GM18520 (cell line): ENCODE measurements around the gene ARHGAP24.
"Not testable (repeated sequence)": the region's sequence is repeated elsewhere in the genome, so short reads cannot be mapped to it uniquely, and the experiment has no call there.

Experiments used
- ATAC-seq: cut with Tn5 transposase; IDR thresholded peaks from one replicate; pipeline ENCODE4 v1.9.1; 2021; ENCODE audit not compliant: unreplicated experiment

Gene ARHGAP24

DNA sequence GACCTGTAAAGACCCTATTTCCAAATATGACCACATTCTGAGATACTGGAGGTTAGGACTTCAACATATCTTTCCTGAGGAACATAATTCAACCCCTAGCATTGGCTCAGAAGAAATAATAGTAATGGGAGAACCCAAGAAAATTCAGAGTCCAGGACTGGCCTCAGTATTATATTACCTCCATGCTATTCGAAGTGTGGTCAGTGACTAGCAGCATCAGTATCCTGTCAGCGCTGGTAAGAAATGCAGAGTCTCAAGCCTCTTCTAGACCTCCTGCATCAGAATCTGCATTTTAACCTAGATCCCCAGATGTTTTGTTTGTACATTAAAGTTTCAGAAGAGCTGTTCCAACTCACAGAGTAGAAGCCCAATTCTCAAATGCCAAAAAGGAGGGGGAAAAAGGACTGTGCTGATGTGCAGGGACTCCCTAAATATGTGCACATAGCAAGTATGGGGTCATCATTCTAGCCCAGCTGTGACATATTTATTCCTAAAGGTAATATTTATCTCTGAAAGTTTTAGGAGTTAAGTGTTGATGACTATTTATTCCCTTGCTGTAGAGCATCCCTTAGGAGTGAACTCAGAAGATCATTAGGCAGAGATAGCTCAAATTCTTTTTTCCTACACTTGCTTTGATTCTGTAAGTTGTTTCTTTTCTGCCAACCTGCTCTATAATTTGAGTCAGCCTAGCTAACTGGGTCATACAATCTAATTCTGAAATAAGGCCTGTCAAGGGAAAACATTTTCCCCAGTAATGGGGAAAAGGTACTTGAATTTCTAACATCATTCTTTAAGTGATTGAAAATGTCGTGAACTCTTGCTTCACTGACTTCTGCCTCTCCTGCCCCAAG lies 361.9 kb downstream of the ARHGAP24 start:
- ATAC-seq = no peak

GRCh38 chr4:85837439-85837733 lies 362.4 kb downstream of the ARHGAP24 start:
- ATAC-seq = no peak

GRCh38 chr4:85839981-85840451 lies 365.1 kb downstream of the ARHGAP24 start:
- ATAC-seq = not testable (repeated sequence)

DNA sequence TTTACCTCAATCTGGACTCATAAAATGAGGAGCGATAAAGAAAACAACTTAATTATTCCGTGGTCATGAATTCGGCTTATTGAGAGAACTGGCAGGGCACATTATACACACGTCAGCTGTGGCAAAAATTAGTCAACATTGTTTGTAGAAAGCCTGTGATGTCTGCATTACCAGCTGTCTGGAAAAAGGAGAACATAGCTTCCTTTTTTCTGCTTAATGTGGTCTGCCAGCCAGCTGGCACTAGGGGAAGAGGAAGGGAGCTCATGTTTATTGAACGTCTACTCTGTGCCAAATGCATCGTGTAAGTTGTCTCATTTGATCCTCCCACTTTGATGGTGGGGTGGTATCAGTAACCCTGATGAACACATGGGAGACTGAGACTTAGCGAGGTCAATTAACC lies 367.6 kb downstream of the ARHGAP24 start:
- ATAC-seq = no peak

DNA sequence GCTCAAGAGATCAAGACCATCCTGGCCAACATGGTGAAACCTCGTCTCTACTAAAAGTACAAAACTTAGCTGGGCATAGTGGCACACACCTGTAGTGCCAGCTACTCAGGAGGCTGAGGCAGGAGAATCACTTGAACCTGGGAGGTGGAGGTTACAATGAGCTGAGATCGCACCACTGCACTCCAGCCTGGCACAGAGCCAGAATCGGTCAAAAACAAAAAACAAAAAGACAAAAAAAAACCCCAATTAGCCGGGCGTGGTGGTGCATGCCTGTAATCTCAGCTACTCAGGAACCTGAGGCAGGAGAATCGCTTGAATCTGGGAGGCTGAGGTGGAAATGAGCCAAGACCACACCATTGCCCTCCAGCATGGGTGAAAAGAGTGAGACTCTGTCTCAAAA lies 378.8 kb downstream of the ARHGAP24 start:
- not testable (repeated sequence) for ATAC-seq

GRCh38 chr4:85854546-85854945 lies 379.6 kb downstream of the ARHGAP24 start:
- no peak for ATAC-seq

DNA sequence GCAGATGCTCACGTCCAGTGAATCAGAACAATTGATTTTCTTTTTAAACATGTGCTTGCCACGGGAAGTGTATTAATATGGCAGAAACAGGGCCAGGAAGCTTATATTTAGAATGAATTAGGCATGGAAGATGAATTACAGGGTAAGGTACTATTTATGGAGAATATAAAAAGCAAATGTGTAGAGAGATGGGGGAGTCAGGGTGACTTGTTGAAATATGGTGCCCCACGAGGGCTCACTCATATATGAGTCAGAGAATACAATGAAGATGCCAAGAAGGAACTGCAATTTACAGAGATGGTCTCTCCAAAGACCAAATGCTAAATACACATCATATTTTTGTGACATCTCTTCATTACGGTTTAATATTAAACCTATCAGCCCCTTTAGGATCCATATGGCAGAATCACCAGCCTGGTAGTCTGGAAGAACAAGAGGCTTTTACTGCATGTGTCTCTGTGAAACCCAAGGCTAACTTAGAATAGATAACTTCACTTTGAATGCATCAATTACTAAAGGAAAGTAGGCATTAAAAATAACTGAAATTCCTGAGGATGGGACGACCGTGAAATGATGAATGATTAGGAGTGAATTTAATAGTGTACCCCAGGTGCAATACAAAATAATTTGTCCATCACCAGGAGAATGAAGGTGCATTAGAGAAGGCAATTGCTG lies 385.3 kb downstream of the ARHGAP24 start:
- no peak for ATAC-seq

DNA sequence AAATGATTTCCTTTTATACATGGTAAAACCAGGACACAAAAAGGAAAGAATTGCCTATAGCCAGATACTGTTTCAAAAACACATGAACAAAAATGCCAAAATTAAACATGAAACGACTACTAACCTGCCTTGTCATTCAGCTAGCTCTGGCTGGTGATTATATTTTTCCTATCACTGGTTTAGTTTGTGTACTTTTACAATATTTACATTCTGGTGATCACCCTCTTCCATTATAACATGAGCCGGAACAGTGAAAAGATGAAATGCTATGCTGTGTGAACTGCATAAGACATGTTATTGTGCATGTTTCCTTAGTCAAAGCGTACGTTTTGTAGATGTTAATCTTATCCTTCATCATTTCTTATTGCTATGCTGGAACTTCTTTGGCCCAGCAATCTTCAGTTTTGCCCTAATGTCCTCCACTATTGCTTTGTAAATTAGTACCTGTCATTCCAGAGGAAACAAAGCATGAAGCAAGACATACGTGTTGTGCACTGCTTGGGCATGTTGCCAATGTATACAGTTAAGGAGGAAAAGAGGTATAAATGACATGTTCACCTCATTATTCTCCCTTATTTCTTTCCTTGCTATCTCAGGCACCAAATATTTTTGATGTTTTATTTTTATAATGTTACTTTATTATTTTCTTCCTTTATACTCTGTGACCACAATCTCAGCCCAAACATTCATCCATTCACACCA lies 386.3 kb downstream of the ARHGAP24 start:
- ATAC-seq = no peak

DNA sequence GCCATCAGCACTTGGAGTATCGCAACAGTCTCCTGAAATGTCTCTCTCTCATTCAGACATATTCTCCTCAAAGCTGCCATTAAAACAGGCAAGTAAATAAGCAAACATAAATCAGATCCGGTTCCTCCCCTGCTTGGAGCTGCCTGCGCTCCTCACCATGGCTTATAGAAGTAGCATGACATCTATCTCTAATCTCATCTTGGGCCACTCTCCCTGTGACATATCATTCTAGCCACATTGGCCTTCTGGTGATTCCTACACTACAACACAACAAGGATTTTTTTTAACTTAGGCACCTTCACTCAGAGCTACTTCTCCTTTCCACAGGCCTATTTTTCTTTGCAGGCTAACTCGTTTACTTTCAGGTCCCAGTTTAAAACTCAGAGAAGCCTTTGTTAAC lies 387.9 kb downstream of the ARHGAP24 start:
- no peak for ATAC-seq

- no peak for ATAC-seq
Measured at GRCh38 chr4:85864259-85865205, 389.6 kb downstream of the ARHGAP24 start.

DNA sequence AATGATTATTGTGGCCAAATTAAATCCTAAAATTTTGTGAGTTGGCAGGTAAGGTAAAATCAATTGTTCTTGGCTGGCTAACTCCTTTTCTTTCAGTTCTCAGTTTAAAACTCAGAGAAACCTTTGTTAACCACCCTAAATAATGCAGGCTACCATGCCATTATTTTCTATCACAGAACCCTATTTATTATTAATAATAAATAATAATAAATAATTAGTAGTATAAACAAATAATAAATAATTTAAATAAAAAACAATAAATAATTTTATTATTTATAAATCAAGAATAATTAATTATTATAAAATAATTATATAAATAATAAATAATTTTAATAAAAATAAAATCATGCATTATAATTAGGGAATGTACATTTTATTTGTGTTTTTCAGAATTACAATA lies 390.3 kb downstream of the ARHGAP24 start:
- no peak for ATAC-seq

DNA sequence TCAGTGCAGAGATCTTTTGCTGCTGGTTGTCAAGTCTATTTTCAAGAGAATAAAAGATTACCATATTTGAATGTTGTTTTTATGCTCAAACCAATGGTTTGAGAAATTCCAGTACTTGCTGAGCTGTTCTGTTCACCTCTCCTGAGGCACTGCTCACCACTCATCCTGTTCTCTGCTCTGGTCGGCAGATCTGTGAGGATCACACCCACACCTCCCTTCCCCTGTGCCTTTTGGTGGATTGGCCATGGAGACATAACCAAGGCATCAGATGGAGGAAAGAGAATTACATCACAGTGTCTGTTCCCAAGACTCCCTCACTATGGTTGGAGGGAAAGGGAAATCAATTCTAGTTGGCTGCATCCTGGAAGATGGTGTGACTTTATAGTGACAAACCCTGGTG lies 391.6 kb downstream of the ARHGAP24 start:
- ATAC-seq = no peak

DNA sequence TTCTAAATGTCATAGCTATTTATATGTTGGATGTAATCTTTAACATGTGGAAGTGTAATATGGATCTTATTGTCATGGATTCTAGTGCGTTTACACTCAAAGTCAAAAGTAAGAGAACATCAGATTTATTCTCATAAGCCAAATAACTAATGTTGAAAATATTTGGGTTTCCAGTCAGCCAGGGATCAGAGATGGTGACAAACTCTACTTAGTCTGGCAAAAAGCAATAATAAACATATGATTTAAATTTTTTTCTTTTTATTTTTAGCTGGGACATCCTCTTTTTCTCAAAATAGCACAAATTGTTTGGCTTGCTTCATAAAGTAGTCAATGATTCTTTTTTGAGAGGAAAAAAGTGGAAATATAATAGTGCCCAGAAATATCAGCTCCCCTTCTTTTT lies 392.3 kb downstream of the ARHGAP24 start:
- ATAC-seq = no peak

DNA sequence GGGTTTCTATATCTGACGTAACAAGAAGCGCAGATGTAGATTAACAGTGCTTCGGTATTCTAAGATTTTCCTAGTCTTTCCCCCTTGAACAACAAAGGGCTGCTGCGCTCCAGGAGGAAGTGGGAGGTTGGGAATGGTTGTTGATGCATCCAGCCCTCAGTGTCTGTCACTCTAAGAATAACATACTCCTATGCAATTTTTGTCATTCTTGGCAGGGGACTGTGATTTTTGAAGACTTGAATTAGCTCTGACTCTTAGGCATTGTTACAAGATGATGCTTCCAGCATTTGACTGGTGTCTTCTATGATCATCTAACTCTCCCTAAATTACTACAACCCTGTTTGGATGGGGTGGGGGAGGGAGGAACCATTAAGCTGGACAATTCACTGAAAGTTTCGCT lies 394.2 kb downstream of the ARHGAP24 start:
- no peak for ATAC-seq

DNA sequence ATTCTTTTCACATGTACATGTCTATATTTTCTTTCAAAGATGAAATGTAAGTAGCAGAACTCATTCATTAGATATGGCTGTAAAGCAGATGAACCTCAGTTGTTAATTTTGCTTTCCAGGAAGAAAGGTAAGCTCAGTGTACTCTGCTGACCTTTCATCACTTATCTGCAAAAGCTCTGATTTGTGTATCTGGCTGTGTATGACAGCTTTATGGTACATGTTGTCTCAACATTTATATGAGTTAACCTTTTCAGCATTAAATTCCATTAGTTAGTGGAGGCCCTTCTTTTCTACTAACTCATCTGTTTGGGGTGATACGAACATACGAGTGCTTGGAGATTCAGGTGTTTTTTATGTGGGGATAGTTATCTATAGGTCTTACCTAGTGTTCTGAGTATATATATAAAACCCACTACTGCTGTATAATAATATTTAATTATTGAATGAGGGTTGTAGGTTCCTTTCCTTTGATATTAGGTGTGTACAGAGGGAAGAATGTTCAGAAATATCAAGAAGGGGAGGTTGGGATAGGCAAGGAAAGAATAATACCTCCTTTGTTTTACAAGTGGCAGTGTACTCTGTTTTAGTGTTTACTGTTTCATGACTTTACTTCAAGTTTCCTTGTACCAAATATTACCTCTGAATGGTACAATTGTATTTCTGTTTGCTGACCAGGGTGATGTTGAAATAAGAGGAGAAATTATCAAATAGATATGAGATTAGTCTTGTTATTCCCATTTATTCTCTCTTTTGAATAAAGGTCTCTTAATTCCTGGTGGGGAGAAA lies 395.5 kb downstream of the ARHGAP24 start:
- ATAC-seq = no peak

GRCh38 chr4:85873566-85873965 lies 398.6 kb downstream of the ARHGAP24 start:
- no peak for ATAC-seq

DNA sequence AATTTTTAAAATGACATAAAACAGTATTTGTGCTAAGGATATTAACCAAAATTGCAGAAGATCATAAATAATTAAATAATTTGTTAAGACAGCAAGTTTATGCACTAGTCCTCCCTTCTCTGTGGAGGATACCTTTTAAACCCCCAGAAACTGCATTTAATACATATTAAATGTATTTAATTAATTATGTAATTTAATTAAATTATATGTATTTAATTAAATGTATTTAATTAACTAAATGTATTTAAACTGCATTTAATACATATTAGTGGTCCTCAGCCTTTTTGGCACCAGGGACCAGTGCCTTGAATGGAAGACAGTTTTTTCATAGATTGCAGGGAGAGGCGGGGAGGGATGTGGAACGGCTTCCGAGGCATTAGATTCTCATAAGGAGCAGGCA lies 404.6 kb downstream of the ARHGAP24 start:
- no peak for ATAC-seq

DNA sequence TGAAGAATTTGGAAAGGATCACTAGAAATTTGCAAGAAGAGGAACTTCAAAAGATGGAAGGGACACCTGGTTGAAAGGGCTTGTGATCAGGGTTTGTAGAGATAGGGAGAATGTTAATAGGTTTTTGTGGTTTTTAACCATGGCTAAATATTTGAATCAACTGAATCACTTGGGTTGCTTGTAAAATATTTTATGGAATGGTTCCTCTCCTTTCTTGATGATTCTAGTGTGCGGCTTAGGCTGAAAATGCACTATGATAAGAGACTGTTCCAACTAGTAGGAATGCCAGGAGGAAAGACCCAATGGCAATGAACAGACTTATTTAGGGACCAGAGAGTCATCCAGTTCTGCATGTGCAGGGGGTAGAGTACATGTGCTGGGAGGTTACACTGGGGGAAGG lies 408.2 kb downstream of the ARHGAP24 start:
- no peak for ATAC-seq

DNA sequence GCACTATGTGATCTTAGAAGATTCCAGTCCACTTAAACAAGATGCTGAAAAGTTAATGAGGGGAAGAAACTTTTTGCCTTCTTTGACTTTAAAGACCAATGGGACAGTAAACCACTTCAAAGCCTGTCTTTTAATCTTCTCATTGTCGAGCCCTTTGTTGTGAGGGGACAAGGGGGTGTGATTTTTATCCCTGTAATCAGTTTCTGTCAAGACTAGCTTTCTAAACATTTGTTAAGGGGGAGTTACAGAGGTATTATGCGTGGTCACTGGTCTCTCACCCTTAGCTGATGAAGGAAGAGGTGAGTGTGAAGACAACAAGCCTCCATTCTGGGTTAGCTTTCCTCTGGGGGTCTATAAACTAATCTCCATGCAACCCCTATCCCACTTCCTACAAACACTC lies 409.3 kb downstream of the ARHGAP24 start:
- no peak for ATAC-seq

DNA sequence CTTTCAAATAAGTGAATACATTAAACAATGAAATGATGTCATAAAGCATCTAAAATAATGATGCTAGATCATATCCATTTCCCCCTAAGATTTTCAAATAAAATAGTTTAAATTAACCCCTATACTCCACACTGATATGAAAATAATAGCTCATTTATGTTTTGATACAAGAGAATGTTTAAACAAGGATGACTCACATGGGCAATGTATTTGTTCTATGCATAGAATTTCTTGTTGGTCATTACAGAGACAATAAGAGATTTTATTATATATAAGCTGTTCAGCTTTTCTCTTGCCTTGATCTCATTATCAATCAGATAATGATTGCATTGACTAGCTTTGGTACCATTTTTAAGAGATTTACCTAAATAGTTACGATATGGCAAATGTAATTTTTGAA lies 411.7 kb downstream of the ARHGAP24 start:
- ATAC-seq = no peak
